AG04450 (cell line): Measurements from ENCODE around the gene PLEKHF1. TPM values are rescaled to one million over a fixed set of nuclear protein-coding genes. Genes with fewer than 3 reads are reported as not detected.

ENCODE experiments used
- CTCF ChIA-PET: fragments of 300-600, 350-600 bp; formaldehyde crosslinking; extraction: SDS; loops from one replicate; lab custom pipeline; 2022; ENCODE audit warnings: antibody characterized with exemption, inconsistent platforms; lab: Charles Lee
- POLR2A ChIA-PET: fragments of 350-600 bp; formaldehyde crosslinking; extraction: SDS; loops from one replicate; lab custom pipeline; 2021; ENCODE audit warnings: antibody characterized with exemption, inconsistent platforms; lab: Yijun Ruan, JAX
- DNase-seq: peaks from one replicate; pipeline ENCODE4 v3.0.0-alpha.2; 2011; ENCODE audit warnings: low read depth, low spot score
- H3K27ac ChIP-seq: one replicate; pipeline ENCODE4 v1.5.1; 2012; ENCODE audit warnings: low read depth, low read length, control low read depth
- H3K27me3 ChIP-seq: one replicate; pipeline ENCODE4 v1.6.0; 2012; ENCODE audit warnings: low read length; ENCODE audit not compliant: control insufficient read depth, insufficient read depth
- H3K4me3 ChIP-seq: 2 replicates; pipeline ENCODE4 v1.5.1; 2011; ENCODE audit warnings: mild to moderate bottlenecking, low read depth, low read length, control low read depth
- H3K9me3 ChIP-seq: 2 replicates; pipeline ENCODE4 v1.5.1; 2012; ENCODE audit warnings: low read length; ENCODE audit not compliant: control insufficient read depth, insufficient read depth
- polyA plus RNA-seq: library from polyadenylated mRNA; depleted of rRNA; stranded (reverse); fragments of >200 nt; gene quantifications from 2 replicates; pipeline ENCODE4 v1.2.3, GENCODE V29; 2011
- TF ChIP-seq, protein P1 (sequence below): IDR thresholded peaks from 2 replicates; pipeline ENCODE4 v1.5.1; 2011; ENCODE audit warnings: low read depth, low read length, control low read depth, inconsistent platforms

Gene PLEKHF1
- polyA plus RNA-seq, 1 experiment, result 5.4 TPM

DNA sequence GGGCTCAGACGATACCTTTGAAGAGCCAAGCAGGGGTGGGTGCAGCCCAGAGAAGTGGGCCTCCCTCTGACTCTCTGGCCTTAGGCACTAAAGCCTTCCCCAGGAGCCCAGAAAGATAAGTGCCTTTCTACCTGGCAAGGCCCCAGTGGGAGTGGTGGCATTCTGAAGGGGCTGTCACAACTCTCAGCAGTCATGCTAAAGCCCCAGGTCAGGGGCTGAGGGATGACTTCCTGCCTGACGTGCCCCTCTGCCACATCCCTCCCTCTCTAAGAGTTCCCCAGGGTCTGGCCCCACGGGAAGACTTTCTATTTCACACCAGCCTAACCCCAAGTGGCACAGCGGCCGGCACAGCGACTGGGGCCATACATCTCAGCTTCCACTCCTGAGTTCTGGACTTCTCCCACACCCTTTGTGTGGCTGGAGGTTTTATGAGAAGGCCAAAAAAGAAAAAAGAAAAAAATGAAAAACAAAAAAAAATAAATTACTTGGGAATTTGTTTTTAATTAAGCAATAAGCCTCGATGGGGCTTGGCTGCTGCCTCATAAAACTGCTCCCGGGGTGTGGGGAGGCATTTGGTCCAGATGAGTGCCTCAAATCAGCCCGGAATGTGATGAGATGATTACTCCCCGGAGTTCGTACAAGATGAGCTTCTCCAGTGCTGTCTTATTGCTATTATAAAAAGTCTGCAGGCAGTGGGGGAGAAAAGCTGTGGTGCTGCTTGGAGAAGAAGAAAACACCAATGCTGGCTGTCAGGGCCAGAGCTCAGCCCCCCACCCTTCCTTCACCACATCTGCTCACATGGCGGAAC lies 28.5 kb upstream of the PLEKHF1 start:
- TF ChIP-seq, protein P1, sequence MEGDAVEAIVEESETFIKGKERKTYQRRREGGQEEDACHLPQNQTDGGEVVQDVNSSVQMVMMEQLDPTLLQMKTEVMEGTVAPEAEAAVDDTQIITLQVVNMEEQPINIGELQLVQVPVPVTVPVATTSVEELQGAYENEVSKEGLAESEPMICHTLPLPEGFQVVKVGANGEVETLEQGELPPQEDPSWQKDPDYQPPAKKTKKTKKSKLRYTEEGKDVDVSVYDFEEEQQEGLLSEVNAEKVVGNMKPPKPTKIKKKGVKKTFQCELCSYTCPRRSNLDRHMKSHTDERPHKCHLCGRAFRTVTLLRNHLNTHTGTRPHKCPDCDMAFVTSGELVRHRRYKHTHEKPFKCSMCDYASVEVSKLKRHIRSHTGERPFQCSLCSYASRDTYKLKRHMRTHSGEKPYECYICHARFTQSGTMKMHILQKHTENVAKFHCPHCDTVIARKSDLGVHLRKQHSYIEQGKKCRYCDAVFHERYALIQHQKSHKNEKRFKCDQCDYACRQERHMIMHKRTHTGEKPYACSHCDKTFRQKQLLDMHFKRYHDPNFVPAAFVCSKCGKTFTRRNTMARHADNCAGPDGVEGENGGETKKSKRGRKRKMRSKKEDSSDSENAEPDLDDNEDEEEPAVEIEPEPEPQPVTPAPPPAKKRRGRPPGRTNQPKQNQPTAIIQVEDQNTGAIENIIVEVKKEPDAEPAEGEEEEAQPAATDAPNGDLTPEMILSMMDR, result no peak
- peaks cover 9% of the 10 kb centered on the region for H3K27me3 ChIP-seq
- CTCF ChIA-PET, result interaction anchor here (1.4 kb wide), 1 partner anchor 26 kb away, joined by 5 read pairs; no protein-coding TSS in a partner anchor
- no peak overlapping the region for H3K4me3 ChIP-seq
- no peak overlapping the region for H3K27ac ChIP-seq
- H3K9me3 ChIP-seq, result no peaks in the 10 kb centered on the region
- no peak for DNase-seq
- POLR2A ChIA-PET, result no interaction called here

- Histone ChIP-seq H3K27me3 (peaks cover 10% of the 10 kb centered on the region), H3K9me3 (no peaks in the 10 kb centered on the region), H3K27ac (no peak overlapping the region), H3K4me3 (no peak overlapping the region)
- TF ChIP-seq, protein P1, result no peak
- ChIA-PET POLR2A (no interaction called here), CTCF (no interaction called here)
- no peak for DNase-seq
Observed at GRCh38 chr19:29639086-29639485, 26.2 kb upstream of the PLEKHF1 start.

GRCh38 chr19:29640231-29640630 lies 25.0 kb upstream of the PLEKHF1 start:
- Histone ChIP-seq H3K4me3 (no peak overlapping the region), H3K27ac (no peak overlapping the region), H3K27me3 (peaks cover 10% of the 10 kb centered on the region), H3K9me3 (no peaks in the 10 kb centered on the region)
- CTCF ChIA-PET, result interaction anchor here (0.6 kb wide), 1 partner anchor 25 kb away, joined by 3 read pairs; no protein-coding TSS in a partner anchor
- no peak for DNase-seq
- POLR2A ChIA-PET, result no interaction called here
- TF ChIP-seq, protein P1, result no peak

DNA sequence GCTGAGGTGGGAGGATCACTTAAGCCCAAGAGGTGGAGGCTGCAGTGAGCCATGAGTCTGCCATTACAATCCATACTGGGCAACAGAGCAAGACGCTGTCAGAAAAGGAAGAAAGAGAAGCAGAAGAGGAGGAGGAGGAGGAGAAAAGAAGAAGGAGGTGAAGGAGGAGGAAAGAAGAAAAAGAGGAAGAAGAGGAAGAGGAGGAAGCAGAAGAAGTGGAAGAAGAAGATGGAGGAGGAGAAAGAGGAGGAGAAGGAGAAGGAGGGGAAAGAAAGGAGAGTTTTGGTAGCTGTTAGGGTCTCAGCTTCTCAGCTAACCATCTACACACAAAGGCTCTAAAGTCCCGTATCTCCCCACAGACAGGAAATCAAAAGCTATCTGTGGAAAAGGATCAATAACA lies 23.7 kb upstream of the PLEKHF1 start:
- ChIA-PET POLR2A (no interaction called here), CTCF (interaction anchor here (1.5 kb wide), 1 partner anchor 75 kb away, joined by 5 read pairs; no protein-coding TSS in a partner anchor)
- Histone ChIP-seq H3K4me3 (no peak overlapping the region), H3K27me3 (peaks cover 10% of the 10 kb centered on the region), H3K9me3 (no peaks in the 10 kb centered on the region), H3K27ac (no peak overlapping the region)
- DNase-seq, result no peak
- TF ChIP-seq, protein P1, result no peak

DNA sequence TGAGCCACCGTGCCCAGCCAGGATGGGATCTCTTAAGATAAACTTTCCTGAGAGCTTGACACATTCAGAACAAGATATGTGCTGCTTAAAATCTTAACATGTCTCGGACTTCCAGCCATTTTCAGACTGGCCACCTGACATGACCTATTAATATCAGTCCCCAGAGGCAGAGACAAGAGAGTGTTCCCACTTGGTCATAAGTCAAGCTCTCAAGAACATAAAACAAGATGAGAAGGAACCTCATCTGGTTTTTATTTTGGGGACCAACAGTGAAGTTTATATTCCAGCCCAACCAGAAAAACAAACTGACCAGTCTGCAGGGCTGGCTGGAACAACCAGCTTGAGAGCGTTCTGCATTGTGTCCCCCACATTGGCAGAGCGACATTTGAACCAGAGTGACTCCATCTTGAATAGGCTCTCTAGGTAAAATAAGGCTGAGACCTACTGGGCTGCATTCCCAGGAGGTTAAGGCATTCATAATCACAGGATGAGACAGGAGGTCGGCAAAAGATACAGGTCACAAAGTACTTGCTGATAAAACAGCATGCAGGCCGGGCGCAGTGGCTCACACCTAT lies 21.8 kb upstream of the PLEKHF1 start:
- TF ChIP-seq, protein P1, result no peak
- ChIA-PET POLR2A (no interaction called here), CTCF (interaction anchor here (1.0 kb wide), 1 partner anchor 51 kb away, joined by 3 read pairs; no protein-coding TSS in a partner anchor)
- no peak for DNase-seq
- H3K4me3 ChIP-seq, result no peak overlapping the region
- H3K9me3 ChIP-seq, result no peaks in the 10 kb centered on the region
- peaks cover 5% of the 10 kb centered on the region for H3K27me3 ChIP-seq
- no peak overlapping the region for H3K27ac ChIP-seq
